NCI-H510A (cell line): Measurements from ENCODE around the gene OGFOD2.

Experiments
- DNase-seq: peaks from one replicate; lab custom pipeline; 2025; lab: John Stamatoyannopoulos, UW

Gene OGFOD2

DNA sequence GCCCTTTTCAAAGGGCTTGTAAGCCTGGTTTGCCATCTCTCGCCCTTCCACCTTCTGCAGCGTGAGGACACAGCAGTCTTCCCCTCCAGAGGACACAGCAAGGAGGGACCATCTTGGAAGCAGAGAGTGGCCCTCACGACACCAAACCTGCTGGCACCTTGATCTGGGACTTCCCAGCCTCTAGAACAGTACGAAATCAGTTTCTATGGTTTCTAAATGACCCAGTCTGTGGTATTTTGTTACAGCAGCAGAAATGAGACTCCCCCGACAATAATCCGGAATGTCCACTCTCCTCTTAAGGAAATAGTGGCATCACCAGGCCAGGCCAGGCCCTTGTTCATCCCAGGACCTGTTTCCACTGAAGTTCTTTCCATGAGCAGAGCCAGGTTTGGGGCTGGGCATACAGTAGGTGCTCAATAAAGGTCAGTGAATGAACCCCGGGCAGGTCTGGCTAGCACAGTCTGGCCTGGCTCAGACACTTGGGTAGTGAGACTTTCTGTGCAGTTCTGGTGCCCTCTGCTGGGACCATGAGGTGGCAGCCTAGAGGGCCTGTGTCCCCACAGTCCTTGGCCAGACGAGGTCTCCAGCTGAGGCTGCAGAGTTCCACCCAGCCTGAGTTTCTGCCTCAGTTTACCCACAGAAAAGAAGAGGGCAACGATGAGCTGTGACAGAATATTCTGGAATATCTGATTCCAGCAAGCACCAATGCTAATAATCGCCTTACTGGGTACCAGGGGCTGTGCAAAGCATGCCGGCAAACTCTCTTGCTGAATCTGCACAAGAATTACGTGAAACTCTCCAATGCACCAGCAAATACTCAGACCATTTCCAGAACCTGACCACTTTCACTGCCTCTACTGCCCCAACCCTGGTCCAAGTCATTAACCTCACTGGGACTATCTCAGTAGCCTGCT is 22.8 kb upstream of the OGFOD2 start:
- peak; percentile 37 for DNase-seq

DNA sequence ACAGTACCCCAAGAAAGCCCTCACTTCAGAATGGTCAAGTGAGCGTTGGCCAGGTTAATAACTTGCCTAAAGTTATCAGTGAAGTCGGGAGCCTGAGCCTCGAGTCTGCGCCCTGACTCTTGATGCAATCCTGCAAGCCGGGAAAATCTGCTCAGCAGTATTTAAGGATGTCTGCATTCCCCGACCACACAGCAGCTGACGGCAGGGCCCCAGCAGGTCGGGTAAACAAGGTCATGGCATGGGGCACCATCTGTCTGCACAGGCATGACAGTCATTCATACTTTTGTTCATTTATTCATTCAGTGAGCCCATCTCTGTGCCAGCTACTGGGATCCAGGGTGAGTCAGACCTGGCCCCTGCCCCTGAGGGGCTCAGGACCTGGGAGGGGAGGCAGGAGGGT is 19.9 kb upstream of the OGFOD2 start:
- no peak for DNase-seq

DNA sequence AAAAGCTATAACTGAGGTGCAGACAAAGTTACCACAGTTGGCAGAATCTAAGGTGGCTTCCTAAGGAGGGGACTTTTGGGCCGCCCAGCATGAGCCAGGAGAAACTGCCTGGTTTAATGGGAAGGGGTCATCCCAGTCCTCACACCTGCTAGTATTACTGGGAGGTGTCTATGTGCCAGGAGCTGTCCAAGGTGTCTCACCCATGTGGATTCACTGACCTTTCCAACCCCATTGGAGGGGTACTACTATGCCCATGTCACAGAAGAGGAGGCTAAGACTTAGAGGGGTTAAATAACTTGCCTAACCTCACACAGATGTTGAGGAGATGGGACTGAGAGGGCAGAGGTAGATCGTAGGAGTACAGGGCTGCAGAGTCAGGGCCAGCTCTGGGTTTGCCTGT is 19.0 kb upstream of the OGFOD2 start:
- DNase-seq: no peak

DNA sequence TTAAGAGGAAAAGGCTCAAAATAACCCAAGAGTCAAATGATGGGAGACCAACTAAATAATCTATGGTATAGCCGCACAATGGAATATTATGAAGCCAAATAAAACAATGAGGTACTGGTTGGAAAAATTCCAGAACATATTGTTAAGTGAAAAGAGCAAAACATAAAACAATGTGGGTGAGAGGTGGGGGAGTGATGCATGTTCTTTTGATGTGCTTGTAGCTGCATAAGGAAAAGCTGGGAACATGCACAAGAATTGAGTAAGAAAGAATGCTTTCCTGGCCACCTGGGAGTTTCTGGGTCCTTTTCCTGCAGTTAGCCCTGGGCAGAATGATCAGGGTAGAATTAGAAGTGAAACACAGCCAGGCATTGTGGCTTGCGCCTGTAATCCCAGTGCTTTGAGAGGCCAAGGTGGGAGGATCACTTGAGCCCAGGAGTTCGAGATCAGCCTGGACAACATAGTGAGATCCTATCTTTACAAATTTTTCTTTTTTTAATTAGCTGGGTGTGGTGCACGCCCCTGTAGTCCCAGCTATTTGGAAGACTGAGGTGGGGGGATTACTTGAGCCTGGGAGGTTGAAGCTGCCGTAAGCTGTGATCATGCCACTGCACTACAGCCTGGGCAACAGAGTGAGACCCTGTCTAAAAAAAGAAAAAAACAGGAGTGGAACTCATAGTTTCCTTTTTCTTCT is 16.7 kb upstream of the OGFOD2 start:
- DNase-seq: no peak

DNA sequence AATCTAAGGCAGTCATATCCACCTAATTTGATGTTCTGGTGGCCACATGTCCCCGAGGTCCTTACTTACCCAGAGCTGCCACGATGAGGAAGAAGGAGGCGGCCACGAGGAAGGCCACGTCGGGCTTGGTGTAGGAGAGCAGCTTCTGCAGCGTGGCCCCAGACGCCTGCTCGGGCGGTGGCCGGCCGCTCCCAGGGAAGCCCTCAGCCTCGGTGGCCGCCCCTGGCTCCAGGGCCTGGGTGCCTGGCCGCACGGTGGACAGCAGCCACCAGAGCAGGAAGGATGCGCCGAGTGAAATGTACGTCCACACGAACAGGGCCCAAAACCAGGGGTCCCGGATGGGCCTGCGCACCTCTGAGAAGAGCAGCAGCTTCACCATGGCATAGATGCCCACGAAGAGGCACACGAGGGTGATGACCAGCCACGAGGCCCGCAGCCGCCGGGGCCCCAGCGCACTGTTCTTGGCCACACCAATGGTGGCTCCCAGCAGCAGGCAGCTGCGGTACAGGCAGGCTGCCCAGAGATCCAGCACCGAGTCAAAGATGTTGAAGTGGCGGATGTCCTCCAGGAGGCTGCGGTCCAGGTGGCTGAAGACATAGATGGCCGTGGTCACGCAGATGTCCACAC is 15.4 kb upstream of the OGFOD2 start:
- DNase-seq: no peak

DNA sequence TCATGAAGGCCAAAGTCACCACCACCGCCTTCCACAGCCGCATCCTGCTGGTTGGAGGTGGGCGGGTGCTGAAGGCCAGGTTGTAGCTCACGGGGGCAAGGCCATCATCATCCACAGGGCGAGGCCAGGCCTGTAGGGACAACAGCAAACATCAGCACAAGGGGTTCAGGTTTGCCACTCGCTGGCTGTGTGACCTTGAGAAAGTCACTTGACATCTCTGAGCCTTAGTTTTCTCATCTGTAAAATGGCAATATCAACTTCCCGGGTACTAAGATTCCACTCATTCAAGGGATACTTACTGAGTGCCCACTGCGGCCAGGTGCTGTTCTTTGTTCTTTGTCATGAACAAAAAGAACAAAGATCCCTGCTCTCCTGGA is 14.9 kb upstream of the OGFOD2 start:
- DNase-seq: no peak

DNA sequence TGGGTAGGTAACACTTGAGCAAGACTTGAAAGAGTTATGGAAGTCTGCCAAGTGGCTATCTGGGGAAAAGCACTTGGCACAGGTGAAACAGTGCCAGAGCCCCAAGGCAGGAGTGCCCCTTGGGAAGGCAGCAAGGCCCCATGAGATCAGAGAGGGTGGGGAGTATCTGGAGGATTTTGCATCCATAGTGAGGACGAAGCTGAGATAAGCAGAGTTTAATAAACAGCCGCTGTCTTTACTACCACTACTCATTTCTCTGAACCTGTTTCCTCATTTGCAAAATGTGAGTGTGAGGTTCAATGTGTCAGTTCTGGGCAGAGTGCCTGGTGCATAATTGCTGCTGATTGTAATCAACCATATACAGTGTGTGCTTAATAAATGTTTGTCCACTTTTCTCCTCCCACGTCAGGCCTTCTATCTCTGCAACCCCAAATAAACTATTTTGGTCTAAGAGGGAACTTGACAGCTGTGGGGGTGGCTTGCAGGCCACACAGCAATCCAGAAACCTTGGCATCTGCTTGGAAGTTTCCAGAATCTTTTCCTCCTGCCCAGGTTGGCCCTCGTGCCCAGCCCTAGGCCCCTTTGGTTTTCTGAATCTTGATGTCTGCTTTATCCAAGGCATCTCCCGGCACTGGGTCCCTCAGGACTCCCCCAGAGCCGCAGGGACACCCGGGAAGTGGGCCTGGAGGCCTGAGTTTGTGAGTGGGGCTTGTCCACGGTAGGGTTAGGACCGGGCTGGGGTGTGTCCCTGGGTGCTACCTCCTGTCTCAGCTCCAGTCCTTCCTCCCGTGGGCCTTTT is 13.3 kb upstream of the OGFOD2 start:
- DNase-seq: no peak

DNA sequence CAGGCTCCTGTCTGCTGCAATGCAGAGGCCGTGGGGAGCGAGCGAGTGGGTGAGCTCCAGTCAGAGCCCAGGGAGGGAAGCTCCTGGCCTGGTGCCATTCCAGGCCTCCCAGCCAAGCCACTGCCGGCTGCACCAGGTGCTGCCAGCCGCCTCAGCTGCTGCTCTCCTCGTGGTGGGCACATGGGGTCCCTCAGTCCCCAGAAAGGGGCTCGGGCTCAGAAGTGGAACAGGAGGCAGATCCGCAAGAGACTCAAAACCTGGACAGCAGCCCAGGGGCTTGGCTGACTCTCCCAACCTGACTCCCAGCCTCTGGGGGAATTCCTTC is 11.1 kb upstream of the OGFOD2 start:
- no peak for DNase-seq

DNA sequence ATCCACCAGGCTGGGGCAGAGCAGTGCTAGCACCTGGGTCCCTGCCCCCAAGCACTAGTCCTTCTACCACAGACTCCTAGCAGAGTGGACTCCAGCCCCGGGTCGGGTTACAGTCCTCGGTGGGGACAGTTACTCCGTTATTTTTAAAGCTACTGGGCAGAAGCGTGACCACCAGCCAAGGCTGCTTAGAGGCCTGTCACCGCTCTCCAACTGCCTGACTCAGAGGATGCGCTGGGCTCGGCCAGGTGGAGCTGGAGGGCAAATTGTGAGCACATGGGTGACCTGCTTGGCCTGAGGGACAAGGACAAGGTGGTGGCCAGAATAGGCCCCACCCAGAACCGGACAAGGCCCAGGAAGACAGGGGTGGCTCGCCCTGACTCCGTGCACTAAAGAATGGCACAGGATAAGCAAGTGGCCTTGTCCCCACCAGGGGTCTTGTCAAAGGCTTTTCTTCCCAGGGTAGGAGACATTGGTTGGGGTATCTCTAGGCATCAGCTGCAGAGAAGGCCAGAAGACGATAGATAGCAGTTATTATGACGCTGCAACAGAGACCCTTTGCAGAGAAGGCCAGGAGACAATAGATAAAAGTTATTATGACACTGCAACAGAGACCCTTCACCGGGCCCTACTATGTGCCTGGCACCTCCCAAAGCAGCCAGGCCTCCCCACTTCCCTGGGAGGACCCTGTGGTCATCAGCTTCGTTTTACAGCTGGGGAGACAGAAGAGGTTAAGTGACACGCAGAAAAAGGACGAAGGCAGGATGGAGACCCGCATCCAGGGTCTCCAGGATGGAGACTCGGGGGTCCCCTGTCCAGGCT is 10.4 kb upstream of the OGFOD2 start:
- no peak for DNase-seq

DNA sequence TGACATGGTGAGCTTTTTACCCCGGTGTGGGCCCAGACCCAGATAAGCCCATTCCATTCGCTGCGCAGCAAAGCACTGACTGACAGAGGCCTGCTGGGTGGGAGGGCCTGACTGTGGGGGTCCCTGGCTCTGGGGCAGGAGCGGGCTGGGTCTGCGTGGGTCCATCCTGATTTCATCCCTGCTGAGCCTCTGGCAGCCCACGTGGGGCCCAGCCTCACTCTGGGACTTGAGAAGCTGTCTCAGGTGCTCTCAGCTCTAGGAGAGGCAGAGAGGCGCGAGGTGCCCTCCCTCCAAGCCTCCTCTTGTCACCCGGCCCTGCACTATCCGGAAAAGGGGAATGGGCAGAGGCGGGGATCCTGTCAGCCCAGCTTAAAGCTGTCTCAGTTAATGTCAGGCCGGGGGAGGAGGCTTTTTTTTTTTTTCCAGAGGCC is 9.7 kb upstream of the OGFOD2 start:
- no peak for DNase-seq

DNA sequence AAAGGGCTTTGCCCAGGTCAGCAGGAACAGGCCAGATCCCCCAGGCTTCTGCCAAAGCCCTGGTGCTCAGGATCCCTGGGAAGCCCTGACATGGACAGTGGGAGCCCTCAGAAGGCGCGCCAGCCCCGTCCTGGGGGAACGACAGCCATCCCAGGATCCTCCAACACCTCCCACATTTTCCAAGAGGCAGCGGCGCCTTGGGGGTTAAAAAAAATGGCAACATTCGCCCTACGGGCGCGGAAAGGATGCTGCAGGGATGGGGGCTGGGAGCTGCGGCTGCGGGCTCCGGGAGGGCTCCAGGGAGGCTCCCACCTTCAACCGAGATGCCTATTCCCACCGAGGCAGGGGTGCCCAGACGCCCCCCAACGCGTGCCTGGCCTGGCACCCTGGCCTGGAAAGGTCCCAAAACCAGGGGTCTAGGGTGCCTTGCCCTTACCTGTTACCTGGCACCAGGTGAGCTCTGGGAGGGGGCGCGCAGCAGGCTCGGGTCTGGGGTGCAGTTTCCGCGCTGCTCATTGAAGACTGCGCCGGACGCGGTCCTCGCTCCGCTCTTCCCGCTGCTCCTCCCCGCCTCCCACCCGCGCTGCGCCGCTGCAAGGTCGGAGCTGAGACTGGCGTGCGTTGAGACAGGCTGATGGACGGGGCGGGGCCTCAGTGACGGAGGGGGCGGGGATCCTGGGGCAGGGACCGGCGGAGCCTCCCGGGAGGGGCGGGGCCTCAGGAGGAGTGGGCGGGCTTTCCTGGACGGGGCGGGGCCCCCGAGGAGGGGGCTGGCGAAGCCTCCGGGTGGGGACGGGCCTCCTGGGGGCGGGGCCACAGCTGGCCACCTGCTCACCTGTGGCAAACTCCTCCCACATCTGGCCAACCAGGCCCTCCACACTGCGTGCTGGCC is 8.9 kb upstream of the OGFOD2 start, which contains the start of gene ABCB9:
Gene ABCB9, minus strand, starts transcription at position 613 of the 892 bp plus-strand sequence. CDS start 6,228 bp downstream, outside the sequence.
- DNase-seq: peak; percentile 98

DNA sequence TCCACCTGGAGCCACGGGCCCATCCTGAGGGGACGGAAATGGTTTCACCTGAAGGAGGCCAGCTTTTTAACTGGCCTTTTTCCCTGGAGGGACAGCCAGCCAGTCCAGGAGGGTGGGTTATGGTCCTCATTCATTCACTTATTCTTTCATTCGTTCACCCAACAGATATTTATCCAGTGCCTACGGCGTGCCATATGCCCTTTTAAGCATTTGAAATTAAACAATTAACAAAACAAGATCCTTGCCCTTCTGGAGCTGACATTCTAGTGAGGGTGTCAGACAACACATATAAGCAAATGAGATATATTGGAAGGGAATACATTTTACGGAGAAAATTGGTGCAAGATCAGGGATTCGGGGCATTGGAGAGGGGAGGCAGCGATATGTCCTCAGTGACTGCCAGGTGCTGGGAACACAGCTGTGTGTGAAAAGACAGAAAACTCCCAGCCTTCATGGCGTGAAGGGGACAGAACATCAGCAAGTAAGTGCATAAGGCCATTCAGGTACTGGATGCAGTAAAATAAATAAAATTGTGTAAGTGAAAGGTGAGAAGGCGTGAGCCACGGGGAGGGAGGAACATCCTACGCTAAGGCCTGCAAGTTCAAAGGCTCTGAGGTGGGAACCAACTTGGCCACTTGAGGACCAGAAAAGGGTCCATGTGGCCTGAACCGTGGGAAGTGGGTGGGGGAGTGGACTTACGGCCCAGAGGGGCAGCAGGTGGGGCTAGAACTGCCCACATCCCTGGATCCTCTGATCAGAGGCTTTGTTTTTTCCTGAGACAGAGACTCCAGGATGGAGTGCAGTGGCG is 8.1 kb upstream of the OGFOD2 start:
- no peak for DNase-seq

DNA sequence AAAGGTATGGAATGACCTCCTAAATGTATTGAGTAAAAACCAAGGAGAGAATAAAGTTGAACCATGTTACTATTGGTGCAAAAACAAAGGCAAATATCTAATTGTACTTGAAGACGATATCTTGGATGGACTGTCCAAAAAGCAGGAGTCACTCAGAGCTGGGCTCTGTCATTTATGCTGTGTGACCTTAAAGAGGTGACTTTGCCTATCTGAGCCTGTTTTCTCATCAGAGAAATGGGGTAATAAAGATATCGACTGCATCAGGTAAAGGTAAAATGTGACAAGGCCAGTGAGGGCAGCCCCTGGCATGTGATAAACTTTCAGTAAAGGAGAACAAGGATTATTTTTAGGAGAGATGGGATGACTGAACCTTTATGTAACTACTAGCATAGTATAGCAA is 6.9 kb upstream of the OGFOD2 start:
- DNase-seq: no peak

DNA sequence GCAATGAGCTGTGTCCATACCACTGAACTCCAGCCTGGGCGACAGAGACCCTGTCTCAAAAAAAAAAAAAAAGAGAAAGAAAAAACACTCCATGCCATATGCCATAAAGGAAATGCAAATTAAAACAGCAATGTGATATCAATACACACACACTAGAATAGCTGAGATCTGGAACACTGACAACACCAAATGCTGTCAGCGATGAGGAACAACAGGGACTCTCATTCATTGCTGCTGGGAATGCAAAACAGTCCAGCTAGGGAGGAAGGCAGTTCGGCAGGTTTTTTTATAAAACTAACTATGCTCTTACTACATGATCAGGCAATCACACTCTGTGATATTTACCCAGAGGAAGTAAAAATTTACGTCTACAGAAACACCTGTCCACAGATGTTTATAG is 5.4 kb upstream of the OGFOD2 start:
- no peak for DNase-seq

DNA sequence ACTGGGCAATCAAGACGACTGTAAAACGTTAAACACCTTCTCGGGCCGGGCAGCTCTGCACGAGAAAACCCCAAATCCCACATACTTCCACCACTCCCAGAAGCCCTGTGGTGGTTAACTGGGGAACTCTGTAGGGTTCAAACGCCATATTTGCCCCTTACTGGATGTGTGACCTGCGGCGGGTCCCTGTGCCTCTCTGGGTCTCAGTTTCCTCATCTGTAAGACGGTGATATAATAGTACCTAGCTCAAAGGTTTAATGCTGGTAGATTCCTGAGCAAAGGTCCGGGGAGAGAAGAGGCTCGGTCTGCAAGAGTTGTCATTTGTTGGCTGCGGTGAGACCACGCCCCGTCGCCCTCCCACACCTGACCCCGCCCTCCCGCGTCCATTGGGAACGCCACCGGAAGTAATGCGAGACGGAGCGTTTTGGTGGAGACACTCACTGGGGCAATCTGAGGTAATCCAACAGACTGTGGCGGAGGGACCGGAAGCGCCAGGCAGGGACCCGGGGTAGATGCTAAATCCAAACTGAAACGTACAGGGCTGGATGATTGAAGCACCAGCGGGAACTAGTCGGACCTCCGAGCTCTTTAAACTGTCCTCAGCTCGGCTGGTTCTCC is 661 bp upstream of the OGFOD2 start:
- DNase-seq: peak; percentile 99

DNA sequence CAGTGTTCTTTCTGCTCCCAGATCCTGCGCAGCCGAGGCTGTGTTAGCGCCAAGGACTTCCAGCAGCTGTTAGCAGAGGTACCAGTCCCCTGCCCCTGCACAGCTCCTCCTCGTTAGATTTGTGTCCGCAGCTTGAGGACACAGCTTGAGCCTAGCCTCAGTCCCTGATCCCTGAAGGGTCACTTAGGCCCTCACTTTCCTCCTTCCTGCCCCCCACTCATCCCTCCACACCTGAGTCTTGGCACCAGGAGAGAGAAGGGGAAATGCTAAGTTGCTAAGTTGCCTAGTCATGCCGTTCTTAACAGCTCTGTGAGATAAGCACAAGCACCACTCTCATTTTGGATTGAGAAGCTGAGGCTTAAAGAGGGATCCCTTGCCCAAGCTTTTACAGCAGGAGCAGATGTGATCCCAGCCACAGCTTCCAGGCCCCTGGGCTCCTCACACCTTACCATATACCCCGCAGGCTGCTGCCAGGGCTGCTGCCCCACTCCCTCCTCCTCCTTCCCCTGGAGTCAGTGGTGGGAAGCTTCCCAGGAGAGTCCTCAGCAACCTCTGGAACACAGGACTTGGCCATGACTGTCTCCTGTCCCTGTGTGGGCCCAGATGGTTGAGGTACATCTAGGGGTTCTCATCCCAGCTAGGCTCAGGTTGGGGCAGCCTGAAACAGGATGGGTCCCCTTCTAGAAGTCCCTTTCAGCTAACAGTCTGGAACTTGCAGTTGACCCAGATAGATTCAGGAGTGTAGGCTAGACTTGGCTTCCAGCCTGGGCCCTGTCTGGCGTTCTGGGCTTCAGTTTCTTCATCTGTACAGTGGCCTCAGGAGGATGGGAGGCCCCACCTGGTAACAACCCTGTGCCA is 975 bp downstream of the OGFOD2 start:
- no peak for DNase-seq

DNA sequence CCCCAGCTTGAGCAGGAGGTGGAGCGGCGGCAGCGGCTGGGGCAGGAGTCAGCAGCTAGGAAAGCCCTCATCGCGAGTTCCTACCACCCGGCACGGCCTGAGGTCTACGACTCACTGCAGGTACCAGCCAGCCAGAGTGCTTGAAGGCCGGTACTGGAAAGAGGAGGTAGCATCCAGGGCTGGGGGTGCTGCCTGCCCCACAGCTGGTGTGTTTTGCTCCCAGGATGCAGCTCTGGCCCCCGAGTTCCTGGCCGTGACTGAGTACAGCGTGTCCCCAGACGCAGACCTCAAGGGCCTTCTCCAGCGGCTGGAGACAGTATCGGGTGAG is 1.6 kb downstream of the OGFOD2 start:
- no peak for DNase-seq

DNA sequence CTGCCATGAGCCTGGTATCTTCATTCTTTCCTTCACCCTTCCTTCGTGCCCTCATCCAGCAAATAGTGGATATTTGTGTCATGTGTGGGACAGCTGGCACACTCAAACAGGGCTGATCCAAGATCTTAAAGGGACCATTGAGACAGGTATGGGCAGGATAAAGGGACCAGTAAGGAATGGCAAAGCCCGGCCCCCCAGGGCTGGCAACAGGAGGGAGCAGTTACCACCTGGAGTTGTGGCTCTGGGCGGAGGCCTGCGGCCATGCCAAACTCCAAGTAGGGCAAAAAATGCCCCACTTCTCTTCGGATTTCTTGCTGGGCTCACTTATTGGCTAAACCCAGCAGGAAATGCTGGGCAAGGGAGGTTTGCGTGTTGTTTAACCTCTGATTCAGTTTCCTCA is 2.1 kb downstream of the OGFOD2 start:
- no peak for DNase-seq
